ENCODE measurements around the gene FLNA.
"Not testable (repeated sequence)": the region's sequence is repeated elsewhere in the genome, so short reads cannot be mapped to it uniquely, and the experiment has no call there.

Gene FLNA

DNA sequence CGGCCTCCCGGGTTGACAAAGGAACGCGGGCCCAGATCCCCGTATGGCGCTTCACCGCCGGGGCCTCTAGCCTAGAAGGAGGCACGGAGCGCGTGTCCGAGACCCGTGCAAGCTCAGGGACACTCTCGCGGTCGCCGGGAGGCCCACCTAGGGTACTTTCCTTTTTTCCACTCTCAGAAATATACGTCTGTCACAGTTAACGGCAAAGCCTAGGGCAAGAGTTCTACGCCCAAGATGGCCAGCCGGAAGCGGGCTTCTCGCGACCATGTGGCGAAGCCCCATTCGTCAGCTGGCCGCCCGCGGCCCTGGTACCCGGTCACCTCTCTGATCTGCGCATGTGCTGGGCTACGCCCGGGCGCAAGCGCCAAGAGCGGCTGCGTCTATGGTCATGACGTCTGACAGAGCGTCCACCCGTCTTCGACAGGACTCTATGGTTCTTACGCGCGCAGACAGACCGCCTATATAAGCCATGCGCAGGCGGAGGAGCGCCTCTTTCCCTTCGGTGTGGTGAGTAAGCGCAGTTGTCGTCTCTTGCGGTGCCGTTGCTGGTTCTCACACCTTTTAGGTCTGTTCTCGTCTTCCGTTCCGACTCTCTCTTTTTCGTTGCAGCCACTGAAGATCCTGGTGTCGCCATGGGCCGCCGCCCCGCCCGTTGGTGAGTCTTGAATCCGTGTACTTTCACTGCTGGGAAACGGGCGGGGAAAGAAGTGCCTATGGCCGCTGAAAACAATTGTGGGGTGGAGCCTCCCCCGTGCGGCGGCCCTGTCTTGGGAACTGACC lies 23.6 kb upstream of the FLNA start, which contains the start of gene RPL10:
Gene RPL10 (plus strand): TSS at position 490 of the 780 bp plus-strand sequence. CDS start 143 bp downstream, at position 633.
- peak; percentile 98 for DNase-seq (ENCODE audit: low read depth)

DNA sequence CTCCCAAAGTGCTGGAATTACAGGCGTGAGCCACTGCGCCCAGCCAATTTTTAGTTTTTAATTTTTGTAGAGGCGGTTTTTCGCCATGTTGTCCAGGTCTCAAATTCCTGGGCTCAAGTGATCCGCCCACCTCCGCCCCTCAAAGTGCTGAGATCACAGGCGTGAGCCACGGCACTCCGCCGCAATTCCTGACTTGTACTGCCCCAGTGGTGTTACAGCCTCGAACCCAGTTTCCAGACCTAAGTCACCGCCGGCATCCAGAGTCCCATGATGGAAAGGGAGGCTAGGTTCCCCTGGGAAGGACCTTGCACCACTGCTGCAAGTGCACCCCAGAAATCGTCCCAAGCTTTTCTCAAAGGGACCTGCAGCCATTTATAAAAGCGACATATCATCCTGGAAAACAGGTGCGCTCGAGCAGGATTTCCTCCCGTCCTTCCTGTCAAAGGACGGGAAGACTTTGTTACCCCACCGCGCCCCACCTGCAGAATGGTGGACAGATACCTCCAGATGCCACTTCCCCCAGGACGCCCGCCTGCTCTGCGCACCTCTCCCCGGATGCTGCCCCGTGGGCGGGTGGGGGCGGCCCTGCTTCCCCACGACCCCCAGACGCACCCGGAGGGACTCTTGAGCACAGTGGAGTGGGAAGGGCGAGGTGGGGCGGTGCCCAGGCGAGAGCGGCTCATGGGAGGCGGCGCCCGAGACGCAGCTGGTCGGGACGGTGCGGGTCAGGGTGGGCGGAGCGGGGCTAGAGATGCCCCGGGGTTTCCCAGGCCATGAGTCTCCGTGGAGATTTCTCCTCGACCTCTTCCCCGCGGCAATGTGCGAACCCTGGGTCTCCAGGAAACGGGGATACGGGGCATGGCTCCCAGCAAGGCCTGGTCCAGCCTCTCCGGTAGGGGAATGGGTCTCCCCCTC lies 22.8 kb upstream of the FLNA start:
- DNase-seq (ENCODE audit: low read depth): peak; percentile 67

DNA sequence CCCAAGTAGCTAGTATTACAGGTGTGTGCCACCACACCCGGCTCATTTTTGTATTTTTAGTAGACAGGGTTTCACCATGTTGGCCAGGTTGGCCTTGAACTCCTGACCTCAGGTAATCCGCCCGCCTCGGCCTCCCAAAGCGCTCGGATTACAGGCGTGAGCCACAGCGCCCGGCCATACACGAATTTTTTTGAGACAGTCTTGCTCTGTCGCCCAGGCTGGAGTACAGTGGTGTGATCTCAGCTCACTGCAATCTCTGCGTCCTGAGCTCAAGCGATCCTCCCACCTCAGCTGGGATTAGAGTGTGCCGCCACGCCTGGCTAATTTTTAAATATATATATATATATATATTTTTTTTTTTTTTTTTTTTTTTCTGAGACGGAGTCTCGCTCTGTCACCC lies 21.9 kb upstream of the FLNA start:
- not testable (repeated sequence) for DNase-seq (ENCODE audit: low read depth)

DNA sequence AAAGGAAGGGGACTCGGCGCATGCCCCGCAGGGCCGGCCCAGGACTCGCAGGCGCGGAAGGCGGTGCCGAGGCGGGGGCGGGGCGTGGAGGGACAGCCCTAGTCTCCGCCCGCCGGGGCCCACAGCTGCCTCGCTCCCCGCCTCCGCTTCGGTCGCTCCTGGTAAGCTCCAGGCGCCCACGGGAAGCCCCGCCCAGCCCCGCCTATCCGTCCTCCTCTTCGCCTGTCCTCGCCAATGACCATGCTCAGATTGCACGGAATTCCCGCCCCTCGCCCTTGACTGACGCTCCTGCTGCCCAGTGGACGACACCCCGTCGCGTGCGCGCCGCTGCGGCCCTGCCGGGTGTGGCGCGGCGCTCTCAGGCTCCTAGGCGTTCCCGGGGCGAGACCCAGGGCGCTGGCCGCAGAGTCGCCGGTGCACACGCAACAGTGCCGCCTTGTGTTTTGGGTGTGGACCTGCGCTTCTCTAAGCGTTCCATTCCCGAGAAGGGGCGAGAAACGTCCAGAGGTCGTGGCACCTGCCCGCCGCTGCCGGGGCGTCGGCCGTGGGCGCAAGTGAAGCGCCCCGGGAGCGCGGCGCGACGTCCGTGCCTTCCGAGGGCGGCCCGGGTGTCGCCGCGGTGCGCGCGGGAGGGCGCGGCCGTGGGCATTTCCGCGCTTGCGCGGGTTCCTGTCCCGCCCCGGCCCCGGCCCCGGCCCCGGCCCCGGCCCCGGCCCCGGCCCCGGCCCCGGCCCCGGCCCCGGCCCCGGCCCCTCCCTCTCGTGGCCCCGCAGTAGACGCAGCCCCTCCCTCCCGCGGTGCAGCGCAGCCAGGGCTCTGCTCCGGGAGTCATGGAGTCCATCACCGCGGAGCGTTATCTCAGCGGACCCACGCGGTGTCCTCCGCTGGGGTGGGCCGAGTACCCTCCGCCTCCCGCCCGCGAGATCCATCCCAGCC lies 15.6 kb upstream of the FLNA start:
- not testable (repeated sequence) for DNase-seq (ENCODE audit: low read depth)

DNA sequence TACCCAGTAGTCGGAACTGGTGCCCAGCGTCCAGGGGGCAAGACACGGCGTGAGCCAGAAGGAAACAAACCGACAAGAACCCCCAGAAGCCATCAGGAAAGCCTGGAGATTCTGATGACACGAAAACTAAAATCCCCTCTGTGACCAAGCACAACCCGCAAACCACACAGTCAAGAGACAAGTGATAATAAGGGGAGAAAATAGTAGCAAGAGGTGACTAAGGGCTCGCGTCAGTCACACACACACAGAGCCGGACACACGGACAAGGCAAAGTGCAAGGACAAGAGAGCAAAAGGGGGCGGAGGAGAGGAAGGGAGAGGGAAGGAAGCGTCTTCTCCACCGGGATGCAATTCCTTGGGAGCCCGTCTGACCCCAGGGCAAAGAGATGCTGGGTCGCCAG lies 14.2 kb upstream of the FLNA start:
- not testable (repeated sequence) for DNase-seq (ENCODE audit: low read depth)

DNA sequence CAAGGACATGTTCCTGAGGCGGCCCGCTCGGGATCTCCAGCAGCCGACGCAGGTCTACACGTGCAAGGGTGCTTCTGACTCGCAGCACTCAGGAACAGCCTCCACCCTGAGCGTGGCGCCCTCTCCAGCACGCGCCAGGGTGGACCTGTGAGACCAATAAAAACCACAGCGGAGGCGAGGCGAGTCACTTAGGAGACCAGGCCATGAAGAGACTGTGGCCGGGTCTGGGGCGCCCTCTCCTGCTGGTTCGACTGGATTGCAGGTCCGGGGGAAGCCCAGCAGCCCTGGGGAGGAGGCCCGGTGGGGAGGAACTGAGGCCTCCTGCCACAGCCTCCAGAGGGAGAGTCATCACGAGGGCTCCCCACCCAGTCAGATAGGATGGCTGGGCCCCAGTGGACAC lies 13.7 kb upstream of the FLNA start:
- DNase-seq (ENCODE audit: low read depth): not testable (repeated sequence)

DNA sequence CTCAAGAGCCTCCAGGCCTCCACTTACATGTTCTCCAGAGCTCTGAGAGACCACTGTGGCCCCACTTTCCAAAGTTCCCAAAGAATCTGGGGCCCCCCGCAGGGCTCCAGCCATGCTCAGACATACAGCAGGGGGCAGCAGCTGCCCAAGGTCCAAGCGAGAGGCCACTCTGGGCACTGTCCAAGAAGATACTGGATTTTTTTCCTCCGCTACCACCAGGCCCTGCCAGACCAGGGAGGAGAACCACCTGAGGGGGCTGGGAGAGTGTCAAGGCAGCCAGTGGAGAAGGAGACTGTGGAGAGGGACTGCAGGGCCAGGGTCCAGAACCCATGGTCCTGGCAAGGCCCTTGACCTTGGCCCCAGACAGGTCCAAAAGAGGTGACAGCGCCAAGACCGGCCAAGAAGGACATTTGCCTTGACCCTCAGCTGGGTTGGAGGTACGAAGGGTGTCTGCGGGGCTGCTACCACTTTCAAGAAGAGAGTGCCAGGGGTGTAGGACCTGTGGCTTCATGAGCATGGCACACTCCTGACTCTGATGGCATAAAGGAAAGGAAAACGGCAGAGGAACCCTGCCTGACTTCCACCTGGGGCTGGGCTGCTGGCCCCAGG lies 10.0 kb upstream of the FLNA start:
- peak; percentile 24 for DNase-seq (ENCODE audit: low read depth)

DNA sequence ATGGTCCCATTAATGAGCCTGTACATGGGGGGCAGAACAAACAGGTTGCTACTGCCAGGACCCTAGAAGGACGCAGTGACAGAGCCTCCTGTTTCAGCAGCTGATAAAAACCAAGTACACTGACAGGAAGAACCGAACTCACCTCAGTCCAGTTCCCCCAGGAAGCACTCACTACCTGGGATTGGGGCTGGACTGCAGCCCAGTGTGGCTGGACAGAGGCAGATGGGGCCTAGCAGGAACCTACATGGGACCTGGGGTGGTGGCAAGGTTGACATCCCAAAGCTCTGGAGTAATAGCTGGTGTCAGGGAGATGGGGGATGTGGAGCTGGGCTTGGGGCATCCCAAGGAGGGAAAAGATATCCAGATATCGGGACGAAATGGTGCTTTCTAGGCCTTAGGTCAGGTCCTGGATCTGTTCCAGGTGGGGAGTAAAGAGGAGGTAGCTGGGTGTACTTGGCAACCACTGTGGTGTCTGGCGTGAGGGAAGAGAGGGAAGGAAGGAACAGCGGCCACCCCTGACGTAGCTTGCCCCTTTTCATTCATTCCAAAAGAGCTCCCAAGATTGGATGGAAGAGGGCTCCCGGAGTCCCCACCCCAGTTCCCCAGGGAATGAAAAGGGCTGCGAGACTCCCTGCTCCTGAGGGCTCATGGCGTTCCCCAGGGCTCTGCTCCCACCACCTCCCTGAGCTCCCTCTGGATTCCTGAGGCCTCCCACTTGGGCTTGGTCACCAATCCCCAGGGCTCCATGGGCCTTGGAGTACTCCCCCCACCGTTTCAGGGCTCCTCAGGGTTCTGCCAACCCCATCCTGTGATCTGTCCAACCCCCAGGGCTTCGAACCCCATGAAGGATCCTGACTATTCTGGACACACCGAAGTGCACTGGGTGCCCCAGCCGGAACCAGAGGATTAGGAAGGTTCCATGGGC lies 9.2 kb upstream of the FLNA start:
- DNase-seq (ENCODE audit: low read depth): no peak

DNA sequence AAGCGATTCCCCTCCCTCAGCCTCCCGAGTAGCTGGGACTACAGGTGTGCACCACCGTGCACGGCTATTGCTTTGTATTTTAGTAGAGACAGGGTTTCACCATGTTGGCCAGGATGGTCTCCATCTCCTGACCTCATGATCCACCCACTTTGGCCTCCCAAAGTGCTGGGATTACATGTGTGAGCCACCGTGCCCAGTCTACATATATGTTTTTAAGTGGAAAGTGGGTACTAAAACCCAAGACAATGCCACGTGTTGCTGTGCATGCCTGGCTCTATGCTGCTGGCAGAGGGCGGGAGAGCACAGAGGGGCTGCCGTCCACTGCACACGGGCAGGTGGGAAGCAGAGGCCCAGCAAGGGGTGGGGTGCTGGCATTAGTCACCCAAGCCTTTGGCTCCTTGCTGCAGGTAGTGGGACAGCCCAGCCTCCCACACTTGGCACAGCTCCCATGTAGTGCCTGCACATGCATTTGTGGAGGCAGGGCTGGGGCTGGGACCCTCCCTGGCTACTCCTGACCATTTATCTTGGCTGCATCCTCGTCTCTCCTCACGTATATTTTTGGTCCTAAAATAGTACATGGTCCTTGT lies 8.1 kb upstream of the FLNA start:
- DNase-seq (ENCODE audit: low read depth): no peak

DNA sequence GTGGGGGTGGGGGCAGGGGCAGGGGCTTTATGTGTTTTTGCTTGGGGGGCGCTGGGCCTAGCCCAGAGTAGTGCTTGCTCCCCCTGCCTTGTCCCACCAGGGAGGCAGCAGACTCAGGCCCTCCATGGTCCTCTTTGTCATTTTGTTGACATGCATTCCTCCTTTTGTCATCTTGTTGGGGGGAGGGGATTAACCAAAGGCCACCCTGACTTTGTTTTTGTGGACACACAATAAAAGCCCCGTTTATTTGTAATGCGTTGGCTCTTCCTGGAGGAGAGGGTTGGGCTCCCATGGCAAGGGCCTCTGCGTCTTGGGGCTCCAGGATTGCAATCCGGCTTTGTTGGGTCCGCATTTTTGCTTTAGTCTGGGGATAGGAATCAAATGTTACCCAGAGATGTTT lies 6.8 kb upstream of the FLNA start:
- DNase-seq (ENCODE audit: low read depth): no peak

DNA sequence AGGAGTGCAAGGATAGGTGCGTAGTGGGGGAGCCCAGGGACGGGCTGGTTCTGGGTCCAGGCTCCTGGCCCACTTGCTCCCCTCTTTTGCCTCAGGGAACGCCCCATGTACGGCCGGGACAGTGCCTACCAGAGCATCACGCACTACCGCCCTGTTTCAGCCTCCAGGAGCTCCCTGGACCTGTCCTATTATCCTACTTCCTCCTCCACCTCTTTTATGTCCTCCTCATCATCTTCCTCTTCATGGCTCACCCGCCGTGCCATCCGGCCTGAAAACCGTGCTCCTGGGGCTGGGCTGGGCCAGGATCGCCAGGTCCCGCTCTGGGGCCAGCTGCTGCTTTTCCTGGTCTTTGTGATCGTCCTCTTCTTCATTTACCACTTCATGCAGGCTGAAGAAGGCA lies 6.4 kb upstream of the FLNA start:
- DNase-seq (ENCODE audit: low read depth): no peak

DNA sequence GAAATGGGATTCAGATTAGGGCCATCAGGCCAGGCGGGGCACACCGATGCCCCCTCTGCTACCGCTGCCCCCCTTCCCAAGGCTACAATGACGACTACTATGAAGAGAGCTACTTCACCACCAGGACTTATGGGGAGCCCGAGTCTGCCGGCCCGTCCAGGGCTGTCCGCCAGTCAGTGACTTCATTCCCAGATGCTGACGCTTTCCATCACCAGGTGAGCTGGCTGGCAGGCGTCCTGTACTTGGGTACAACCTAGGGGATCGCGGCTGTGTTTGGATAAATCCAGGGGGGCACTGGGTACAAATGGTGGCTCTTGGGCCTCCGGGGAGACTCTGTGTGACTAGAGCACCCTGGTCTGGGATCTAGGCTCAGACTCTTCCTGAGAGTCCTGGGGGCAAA lies 5.7 kb upstream of the FLNA start:
- DNase-seq (ENCODE audit: low read depth): no peak

DNA sequence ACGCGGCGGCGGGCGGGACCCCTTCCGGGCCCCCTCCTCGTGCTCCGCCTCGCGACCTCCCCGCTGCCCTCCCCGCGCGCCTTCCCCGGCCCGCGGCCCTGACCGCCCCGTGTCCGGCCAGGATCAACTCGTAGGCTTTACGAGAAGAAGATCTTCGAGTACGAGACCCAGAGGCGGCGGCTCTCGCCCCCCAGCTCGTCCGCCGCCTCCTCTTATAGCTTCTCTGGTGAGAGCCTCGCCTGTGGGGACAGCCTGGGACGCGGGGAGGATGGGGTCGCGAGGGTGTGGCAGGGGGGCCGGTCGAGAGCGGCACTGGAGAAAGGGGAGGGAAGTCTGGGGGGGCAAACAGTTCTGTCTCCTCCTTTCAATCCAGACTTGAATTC lies 5.1 kb upstream of the FLNA start:
- no peak for DNase-seq (ENCODE audit: low read depth)

DNA sequence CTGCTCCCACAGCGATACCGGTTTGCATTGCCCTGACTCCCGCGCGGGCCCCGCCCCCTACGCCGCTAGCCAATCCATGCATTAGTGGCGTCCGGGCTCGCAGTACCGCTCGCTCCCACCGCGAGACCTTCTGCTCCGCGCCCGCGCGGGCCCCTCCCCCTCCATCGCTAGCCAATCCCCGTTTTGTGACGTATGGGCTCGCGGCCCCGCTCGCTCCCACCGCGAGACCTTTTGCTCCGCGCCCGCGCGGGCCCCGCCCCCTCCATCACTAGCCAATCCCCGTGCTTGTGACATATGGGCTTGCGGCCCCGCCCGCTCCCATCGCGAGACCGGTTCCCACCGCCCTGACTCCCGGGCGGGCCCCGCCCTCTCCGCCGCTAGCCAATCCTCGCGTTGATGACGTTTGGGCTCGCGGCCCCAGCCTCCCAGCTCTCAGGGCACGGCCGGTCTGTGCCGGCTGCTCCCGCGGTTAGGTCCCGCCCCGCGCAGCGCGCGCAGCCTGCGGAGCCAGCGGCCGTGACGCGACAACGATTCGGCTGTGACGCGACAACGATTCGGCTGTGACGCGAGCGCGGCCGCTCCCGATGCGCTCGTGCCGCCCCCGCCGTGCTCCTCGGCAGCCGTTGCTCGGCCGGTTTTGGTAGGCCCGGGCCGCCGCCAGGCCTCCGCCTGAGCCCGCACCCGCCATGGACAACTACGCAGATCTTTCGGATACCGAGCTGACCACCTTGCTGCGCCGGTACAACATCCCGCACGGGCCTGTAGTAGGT lies 4.5 kb upstream of the FLNA start, which contains the start of gene EMD:
Gene EMD (plus strand): TSS at position 497 of the 770 bp plus-strand sequence. CDS start 190 bp downstream, at position 687.
- peak; percentile 98 for DNase-seq (ENCODE audit: low read depth)

DNA sequence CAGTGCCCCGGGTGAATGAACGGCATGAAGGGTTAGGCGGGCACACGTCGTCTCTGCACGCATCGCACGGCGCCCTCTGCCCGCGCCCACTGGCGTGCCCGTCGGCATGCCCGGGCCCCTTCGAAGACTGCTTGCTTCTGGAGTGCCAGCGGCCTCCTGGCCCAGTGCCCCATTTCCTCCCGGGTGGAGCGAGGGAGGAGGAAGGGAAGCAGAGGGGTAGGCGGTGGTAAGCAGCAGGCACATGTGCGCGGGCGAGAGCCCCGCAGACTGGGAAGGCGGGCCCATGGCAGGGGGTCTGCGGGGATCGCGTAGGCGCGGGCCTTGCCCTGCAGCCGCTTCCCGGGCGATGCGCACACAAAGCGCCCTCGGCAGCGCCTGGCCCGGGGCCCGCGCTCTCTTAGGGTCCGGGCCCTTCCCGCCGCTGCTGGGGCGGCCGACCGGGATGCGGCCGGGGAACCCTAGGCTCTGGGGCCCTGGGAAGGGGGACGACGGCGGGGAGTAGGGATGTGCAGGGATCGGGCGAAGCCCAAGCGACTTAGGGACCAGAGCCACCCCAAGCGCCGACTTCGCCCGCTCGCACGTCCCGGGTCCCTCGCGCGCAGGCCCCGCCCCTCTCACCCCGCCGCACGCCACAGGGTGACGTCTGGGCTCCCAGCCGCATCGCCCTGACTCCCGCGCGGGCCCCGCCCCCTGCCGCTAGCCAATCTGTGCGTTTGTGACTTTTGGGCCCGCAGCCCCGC lies 3.8 kb upstream of the FLNA start:
- DNase-seq (ENCODE audit: low read depth): peak; percentile 69

DNA sequence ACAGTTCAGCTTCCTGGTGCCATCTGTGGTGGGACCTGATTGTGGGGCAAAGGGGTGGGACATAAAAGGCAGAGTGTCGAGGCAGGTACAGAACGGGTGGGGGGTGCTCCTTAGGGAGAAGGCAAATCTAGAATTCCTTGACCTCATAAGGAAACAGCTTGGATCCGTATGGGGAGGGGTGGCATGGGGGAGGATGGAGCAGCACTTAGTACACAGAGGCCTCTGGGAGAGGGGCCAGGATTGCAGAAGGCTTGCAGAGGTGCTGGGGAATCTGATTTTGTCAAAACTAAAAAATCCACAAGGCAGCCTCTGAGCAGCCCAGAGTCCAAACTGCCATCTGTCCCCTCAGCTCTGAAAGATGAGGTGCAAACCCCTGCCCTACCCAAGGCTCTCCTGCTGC lies 2.3 kb upstream of the FLNA start:
- no peak for DNase-seq (ENCODE audit: low read depth)

DNA sequence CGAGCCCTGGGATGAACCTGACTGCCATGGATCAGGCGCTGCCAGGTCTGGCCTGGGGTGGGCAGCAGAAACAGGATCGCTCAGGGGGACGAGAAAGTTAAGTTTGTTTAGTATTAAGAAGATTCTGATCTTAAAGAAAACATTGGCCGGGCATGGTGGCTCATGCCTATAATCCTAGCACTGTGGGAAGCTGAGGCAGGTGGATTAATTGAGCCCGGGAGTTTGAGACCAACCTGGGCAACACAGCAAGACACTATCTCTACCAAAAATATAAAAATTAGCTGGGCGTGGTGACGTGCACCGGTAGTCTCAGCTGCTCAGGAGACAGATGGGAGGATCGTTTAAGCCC lies 696 bp upstream of the FLNA start:
- DNase-seq (ENCODE audit: low read depth): no peak

Measured in fibroblast of gingiva (primary cell).